SK-N-SH treated with all-trans-retinoic acid at 6 μM for 48 hours (cell line): ENCODE data around the gene B4GALNT3.

Source experiments
- ATAC-seq: fragments of 200-7000 bp; cut with Tn5 transposase; 3 replicates; pipeline ENCODE4 v1.9.1; 2020; ENCODE audit warnings: mild to moderate bottlenecking, moderate library complexity
- ARNTL ChIP-seq: fragments of 450-650 bp; formaldehyde crosslinking; IDR thresholded peaks from 2 replicates; pipeline ENCODE4 v1.5.0; 2020; ENCODE audit warnings: low read depth, mild to moderate bottlenecking, moderate library complexity, borderline replicate concordance
- BACH2 ChIP-seq: fragments of 250-450 bp; sonication (Bioruptor Pico); IDR thresholded peaks from 2 replicates; pipeline ENCODE4 v1.9.0; 2021; ENCODE audit warnings: mild to moderate bottlenecking, borderline replicate concordance
- CREB5 ChIP-seq: fragments of 250-450 bp; sonication (Bioruptor Pico); IDR thresholded peaks from 2 replicates; pipeline ENCODE4 v1.5.1; 2020; ENCODE audit warnings: low read depth, mild to moderate bottlenecking, moderate library complexity
- CSDC2 ChIP-seq: fragments of 250-450 bp; sonication (Bioruptor Pico); IDR thresholded peaks from 2 replicates; pipeline ENCODE4 v1.5.0; 2020; ENCODE audit warnings: mild to moderate bottlenecking, moderate library complexity
- CSRNP3 ChIP-seq: fragments of 250-450 bp; sonication (Bioruptor Pico); IDR thresholded peaks from 2 replicates; pipeline ENCODE4 v1.5.1; 2021; ENCODE audit warnings: mild to moderate bottlenecking, moderate library complexity
- GLIS3 ChIP-seq: fragments of 250-450 bp; sonication (Bioruptor Pico); IDR thresholded peaks from 2 replicates; pipeline ENCODE4 v1.5.0; 2020; ENCODE audit warnings: mild to moderate bottlenecking, moderate library complexity
- POU6F1 ChIP-seq: fragments of 250-450 bp; sonication (Bioruptor Pico); IDR thresholded peaks from 2 replicates; pipeline ENCODE4 v1.8.0; 2021; ENCODE audit warnings: low read depth, mild to moderate bottlenecking, moderate library complexity, borderline replicate concordance
- PPARA ChIP-seq: fragments of 250-450 bp; sonication (Bioruptor Pico); IDR thresholded peaks from 2 replicates; pipeline ENCODE4 v1.5.0; 2020; ENCODE audit warnings: mild to moderate bottlenecking, borderline replicate concordance
- SNAI2 ChIP-seq: fragments of 250-450 bp; sonication (Bioruptor Pico); IDR thresholded peaks from 2 replicates; pipeline ENCODE4 v1.5.0; 2020; ENCODE audit warnings: mild to moderate bottlenecking, moderate library complexity
- TCF4 ChIP-seq: fragments of 250-450 bp; sonication (Bioruptor Pico); IDR thresholded peaks from 2 replicates; pipeline ENCODE4 v1.8.0; 2021; ENCODE audit warnings: mild to moderate bottlenecking, moderate library complexity, borderline replicate concordance
- TSHZ2 ChIP-seq: fragments of 250-450 bp; sonication (Bioruptor Pico); IDR thresholded peaks from 2 replicates; pipeline ENCODE4 v1.5.0; 2020; ENCODE audit warnings: mild to moderate bottlenecking, moderate library complexity
- ZC3H10 ChIP-seq: fragments of 250-450 bp; sonication (Bioruptor Pico); IDR thresholded peaks from 2 replicates; pipeline ENCODE4 v1.5.1; 2021; ENCODE audit warnings: mild to moderate bottlenecking, moderate library complexity
- ZFP3 ChIP-seq: fragments of 250-450 bp; sonication (Bioruptor Pico); IDR thresholded peaks from 2 replicates; pipeline ENCODE4 v1.5.0; 2020; ENCODE audit warnings: mild to moderate bottlenecking, moderate library complexity
- ZNF565 ChIP-seq: fragments of 450-650 bp; formaldehyde crosslinking; conservative IDR thresholded peaks from 2 replicates; pipeline ENCODE4 v1.5.0; 2020; ENCODE audit warnings: low read depth, mild to moderate bottlenecking, moderate library complexity
- ZNF70 ChIP-seq: fragments of 450-650 bp; formaldehyde crosslinking; IDR thresholded peaks from 2 replicates; pipeline ENCODE4 v1.5.0; 2020; ENCODE audit warnings: mild to moderate bottlenecking, moderate library complexity
- ZNF8 ChIP-seq: fragments of 450-650 bp; formaldehyde crosslinking; IDR thresholded peaks from 2 replicates; pipeline ENCODE4 v1.5.0; 2020; ENCODE audit warnings: mild to moderate bottlenecking, moderate library complexity

The B4GALNT3 gene

GRCh38 chr12:545835-546234, 86.1 kb downstream of the B4GALNT3 start (continued):
- no peak for TF ChIP-seq TSHZ2 (CRISPR knock-in tag)
- no peak for TF ChIP-seq CSRNP3
- no peak for TF ChIP-seq ARNTL

GRCh38 chr12:546265-546919, 86.7 kb downstream of the B4GALNT3 start:
- TF ChIP-seq PPARA (CRISPR knock-in tag) (no peak), ZC3H10 (no peak), CSRNP3 (no peak), ZNF565 (CRISPR knock-in tag) (0 out of 2 replicates have a peak, but pooled peaks have one; percentile 22), CSDC2 (no peak), TCF4 (CRISPR knock-in tag) (no peak)
- peak; percentile 9; the same call in 1 of the 3 replicates for ATAC-seq

- TF ChIP-seq ARNTL = no peak
- TF ChIP-seq BACH2 (CRISPR knock-in tag) = no peak
- TF ChIP-seq ZFP3 (CRISPR knock-in tag) = no peak
- no peak for TF ChIP-seq PPARA (CRISPR knock-in tag)
- TF ChIP-seq ZNF8 (CRISPR knock-in tag) = no peak
- TF ChIP-seq CSDC2 = no peak
- TF ChIP-seq CSRNP3 = no peak
- ATAC-seq = peak; percentile 91
Measured at GRCh38 chr12:546920-547845, 87.4 kb downstream of the B4GALNT3 start.

- ATAC-seq = no peak
- no peak for TF ChIP-seq ARNTL
Measured at GRCh38 chr12:547883-548470, 88.2 kb downstream of the B4GALNT3 start.

- TF ChIP-seq ZFP3 (CRISPR knock-in tag) = no peak
- ATAC-seq = no peak
Measured at GRCh38 chr12:549476-550082, 89.8 kb downstream of the B4GALNT3 start.

- ATAC-seq = no peak
- no peak for TF ChIP-seq ZNF70 (CRISPR knock-in tag)
- TF ChIP-seq BACH2 (CRISPR knock-in tag) = no peak
- no peak for TF ChIP-seq GLIS3 (CRISPR knock-in tag)
- no peak for TF ChIP-seq SNAI2 (CRISPR knock-in tag)
- no peak for TF ChIP-seq ARNTL
- TF ChIP-seq POU6F1 (CRISPR knock-in tag) = no peak
- TF ChIP-seq ZNF565 (CRISPR knock-in tag) = no peak
- no peak for TF ChIP-seq CREB5 (CRISPR knock-in tag)
Measured at GRCh38 chr12:550473-551260, 90.9 kb downstream of the B4GALNT3 start.
